HG03159 (cell line): ENCODE measurements around the gene TRPC4AP.
"Not testable (repeated sequence)": the region's sequence is repeated elsewhere in the genome, so short reads cannot be mapped to it uniquely, and the experiment has no call there.

ENCODE experiments used
- ATAC-seq: cut with Tn5 transposase; IDR thresholded peaks from one replicate; pipeline ENCODE4 v1.9.1; 2021; ENCODE audit warnings: mild to moderate bottlenecking, moderate library complexity; ENCODE audit not compliant: unreplicated experiment

Gene TRPC4AP

GRCh38 chr20:35059612-35060011 is 33.0 kb downstream of the TRPC4AP start:
- ATAC-seq: no peak

DNA sequence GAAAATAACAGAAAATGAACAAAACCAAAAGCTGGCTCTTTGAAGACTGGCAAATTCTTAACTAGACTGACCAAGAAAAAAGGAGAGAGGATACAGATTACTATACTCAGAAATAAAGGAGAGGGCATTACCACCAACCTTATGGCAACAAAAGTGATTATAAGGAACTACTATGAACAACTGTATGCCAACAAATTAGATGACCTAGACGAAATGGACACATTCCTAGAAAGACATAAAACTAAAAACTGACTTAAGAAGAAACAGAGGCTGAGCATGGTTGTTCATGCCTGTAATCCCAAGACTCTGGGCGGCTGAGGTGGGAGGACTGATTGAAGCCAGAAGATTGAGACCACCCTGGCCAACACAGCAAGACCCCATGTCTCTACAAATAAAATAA is 33.5 kb downstream of the TRPC4AP start:
- no peak for ATAC-seq

DNA sequence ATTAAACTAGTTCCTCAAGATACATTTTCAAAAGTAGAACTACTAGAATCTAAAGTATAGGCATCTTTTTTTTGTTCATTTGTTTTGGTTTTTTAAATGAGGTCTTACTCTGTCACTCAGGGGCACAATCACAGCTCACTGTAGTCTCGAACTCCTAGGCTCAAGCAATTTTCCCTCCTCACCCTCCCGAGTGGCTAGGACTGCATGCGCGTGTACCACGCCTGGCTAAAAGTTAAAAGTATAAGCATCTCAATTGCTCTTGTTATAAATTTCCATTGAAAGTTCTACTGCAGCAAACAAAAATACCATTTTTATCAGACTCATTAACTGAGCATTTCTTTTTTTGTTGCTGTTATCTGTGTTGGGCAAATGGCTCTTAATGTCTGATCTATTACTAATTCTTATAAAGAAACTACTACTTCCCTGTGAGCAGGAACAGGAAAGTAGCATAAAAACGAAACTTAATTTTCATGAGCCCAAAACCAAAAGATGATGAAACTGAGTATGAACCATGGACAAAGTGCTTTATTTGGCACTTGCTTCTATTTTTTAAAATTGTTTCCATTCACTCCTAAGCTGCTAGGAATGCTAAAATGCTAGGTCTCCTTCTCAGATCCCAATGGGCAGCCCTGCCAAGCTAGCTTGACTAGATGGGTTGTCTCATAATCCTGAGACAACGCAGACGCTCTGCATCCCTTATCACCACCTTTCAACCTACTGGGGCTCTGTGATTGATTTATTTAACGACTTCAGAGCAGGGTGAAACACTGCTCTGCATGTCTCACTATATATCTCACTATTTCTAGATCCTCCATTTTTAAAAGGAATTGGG is 36.9 kb downstream of the TRPC4AP start:
- no peak for ATAC-seq

- ATAC-seq: no peak
Measured at GRCh38 chr20:35054814-35055213, 37.8 kb downstream of the TRPC4AP start.

GRCh38 chr20:35052616-35053015 is 40.0 kb downstream of the TRPC4AP start:
- ATAC-seq: not testable (repeated sequence)

- ATAC-seq: no peak
Measured at GRCh38 chr20:35049776-35050352, 42.7 kb downstream of the TRPC4AP start.

- ATAC-seq: no peak
Measured at GRCh38 chr20:35048739-35049138, 43.9 kb downstream of the TRPC4AP start.

DNA sequence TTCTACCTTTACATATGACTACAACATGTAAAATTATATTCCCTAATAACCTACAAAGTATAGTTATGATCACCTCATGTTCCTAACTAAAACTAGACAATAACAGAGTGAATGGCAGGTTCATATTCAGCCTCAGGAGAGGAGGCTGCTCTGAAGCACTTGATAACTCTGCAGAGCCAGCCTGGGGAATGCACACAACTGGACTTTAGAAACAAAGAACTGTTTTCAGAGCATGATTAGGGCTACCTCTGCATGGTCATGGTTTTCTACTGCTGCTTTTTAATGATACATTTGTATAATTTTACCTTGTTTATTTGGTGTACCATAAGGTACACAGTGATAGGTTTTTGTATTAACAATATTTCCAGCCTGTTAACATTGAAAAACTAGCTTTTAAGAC is 50.3 kb downstream of the TRPC4AP start:
- ATAC-seq: no peak

DNA sequence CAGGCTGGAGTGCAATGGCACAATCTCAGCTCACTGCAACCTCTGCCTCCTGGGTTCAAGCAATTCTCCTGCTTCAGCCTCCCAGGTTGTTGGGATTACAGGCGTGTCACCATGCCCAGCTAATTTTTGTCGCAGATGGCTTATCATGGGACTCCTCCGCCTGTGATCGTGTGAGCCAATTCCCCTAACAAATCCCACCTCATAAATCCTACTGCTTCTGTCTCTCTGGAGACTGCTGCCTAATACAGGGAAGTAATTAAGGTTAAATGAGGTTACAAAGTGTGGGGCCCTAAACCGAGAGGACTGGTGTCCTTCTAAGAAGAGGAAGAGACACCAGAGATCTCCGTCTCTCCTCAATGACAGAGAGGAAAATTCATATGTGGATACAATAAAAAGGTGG is 52.0 kb downstream of the TRPC4AP start:
- no peak for ATAC-seq

DNA sequence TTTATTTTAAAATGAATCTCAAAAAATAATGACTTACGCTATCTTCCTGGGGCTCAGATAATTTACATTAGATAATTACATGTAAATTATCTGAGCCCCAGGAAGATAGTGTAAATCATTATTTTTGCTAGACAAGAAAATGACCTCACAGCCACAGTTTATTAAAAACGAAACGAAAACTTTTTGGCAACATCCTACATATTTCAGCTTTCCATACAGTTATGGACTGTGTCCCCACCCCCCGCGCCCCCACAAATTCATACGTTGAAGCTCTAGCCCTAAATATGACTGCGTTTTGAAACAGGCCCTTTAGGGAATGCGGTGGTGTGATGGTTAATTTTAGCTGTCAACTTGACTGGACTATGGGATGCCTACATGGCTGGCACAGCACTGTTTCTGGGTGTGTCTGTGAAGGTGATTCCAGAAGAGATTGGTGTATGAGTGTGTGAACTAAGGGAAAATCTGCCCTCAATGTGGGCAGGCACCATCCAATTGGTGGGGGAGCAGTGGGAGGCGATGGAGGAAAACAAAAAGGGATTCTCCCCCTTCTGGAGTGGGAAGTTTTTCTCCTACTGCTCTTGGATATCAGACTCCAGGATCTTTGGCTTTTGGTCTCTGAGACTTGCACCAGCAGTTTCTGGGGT is 52.6 kb downstream of the TRPC4AP start:
- ATAC-seq: no peak

DNA sequence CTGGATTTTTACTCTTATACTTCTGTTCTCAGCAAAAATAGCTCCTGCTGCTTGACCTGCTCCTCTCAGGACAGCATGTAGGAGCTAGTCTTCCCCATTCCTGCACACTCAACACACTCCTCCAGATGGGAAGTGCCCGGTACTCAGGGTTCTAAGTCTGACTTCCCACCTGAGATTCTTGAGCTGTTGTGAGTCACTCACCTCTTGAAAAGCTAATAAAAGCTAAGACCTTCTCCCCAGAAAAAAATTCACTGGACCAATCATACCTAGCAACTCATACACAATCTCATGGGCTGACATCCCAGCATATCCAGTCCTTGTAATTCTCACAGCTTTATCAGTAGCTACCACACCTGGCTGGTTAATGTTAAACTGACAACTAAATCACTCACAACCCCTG is 53.5 kb downstream of the TRPC4AP start:
- ATAC-seq: no peak

DNA sequence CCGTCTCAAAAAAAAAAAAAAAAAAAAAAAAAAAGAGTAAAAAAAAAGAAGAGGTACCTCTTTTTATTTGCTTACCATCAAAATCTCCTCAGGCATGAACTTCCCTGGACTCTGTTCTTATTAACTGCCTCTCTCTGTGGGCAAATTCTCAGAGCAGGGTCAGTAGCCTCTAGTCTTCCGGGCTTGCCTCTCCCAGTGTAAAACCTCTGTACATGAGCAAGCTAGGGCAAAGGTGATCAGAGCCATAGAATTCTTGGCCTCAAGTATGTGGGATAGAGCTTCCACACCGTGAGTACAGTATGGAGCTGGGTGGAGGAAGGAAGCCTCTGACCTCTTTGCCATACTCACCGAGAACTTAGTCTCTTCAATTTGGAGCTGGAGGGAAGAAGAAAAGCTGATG is 58.5 kb downstream of the TRPC4AP start:
- no peak for ATAC-seq

DNA sequence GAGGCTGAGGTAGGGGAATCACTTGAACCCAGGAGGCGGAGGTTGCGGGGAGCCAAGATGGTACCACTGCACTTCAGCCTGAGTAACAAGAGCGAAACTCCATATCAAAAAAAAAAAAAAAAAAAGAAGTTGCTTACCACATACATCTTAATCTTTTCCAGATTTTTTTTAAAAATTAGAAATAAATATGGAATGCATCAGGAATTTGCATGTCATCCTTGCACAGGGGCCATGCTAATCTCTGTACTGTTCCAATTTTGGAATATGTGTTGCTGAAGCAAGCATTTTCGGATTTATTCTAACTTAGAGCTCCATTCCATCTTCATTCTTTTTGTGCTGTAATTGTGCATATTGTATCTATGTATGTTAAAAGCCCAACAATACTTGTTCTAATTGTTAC is 62.5 kb downstream of the TRPC4AP start:
- ATAC-seq: no peak

- ATAC-seq: no peak
Measured at GRCh38 chr20:35027301-35027700, 65.3 kb downstream of the TRPC4AP start.

GRCh38 chr20:35025116-35025515 is 67.5 kb downstream of the TRPC4AP start:
- no peak for ATAC-seq

- no peak for ATAC-seq
Measured at GRCh38 chr20:35023624-35024023, 69.0 kb downstream of the TRPC4AP start.

DNA sequence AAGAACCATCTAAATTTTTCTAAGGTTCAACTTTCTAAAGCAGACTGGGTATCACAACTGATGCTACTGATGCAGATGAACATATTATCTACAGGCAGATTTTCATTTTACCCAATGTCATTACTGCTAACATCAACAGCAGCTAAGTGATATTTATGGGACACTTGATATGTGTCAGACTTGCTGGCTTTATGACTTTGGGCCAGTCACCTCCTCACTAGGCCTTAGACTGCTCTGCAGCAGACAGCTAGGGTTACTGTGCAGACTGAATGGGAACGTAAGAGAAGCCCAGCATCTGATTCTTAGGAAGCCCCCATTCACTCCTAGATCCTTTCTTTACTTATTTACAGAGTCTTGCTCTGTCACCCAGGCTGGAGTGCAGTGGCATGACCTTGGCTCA is 70.8 kb downstream of the TRPC4AP start:
- no peak for ATAC-seq

GRCh38 chr20:35021063-35021462 is 71.5 kb downstream of the TRPC4AP start:
- ATAC-seq: no peak

- ATAC-seq: no peak
Measured at GRCh38 chr20:35020108-35020928, 72.3 kb downstream of the TRPC4AP start.

DNA sequence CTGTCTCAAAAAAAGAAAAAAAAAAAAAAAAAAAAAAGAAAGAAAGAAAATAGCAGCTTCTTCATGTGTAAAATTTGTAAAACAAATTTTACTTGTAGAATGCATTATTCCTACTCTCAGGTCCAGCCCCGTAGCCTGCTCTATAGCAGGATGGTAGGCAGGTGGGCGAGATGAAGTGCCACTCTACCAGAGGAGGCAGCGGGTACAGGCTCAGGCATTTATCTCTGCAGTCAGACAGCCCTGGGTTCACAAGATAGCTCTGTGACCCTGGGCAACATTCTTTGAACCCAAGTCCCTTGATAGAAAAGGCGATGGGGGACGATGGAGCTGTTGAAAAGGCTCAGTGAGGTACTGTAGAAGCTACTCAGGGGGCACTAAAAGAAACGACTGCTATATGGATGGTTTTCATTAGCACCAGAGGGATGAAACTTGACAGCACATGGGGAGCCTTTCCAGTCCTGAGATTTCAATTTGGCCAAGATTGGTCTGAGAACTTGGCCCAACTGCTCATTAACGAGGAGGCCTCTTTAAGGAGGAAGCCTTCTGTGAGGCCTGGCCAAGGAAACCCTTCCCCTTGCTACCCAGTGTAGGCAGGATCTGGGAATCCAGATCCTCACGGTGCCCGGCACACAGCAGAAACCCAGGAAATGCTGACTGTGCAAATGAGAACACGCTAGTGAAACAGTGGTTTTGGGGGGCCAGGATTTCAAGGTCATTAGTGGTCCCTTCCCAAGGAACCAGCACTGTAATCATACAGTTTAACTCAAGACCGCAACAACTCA is 73.8 kb downstream of the TRPC4AP start:
- ATAC-seq: no peak
